HepG2 (cell line): ENCODE measurements around the gene CYBC1. TPM values are rescaled to one million over a fixed set of nuclear protein-coding genes. Genes with fewer than 3 reads are reported as not detected.

ENCODE experiments used
- BRF2 ChIP-seq: sonication (generic); formaldehyde crosslinking; IDR thresholded peaks from 2 replicates; pipeline ENCODE4 v1.8.1; 2022; ENCODE audit warnings: mild to moderate bottlenecking, missing genetic modification reagents
- CBX2 ChIP-seq, 2 experiments: fragments of 200-600 bp in 1 of 2; sonication (generic); formaldehyde crosslinking in 1 of 2; IDR thresholded peaks; 2 replicates each; pipeline versions ENCODE4 v1.7.0 to v1.8.1; 2018 to 2022; ENCODE audit warnings: low read depth in 2 of 2, low read length in 1 of 2, mild to moderate bottlenecking in 1 of 2, missing genetic modification reagents in 1 of 2
- CENPT ChIP-seq: sonication (generic); formaldehyde crosslinking; IDR thresholded peaks from 2 replicates; pipeline ENCODE4 v1.8.0; 2022; ENCODE audit warnings: low read depth, mild to moderate bottlenecking, moderate library complexity, missing genetic modification reagents
- DZIP1 ChIP-seq: sonication (generic); formaldehyde crosslinking; IDR thresholded peaks from 2 replicates; pipeline ENCODE4 v1.5.0; 2020; ENCODE audit warnings: mild to moderate bottlenecking, missing genetic modification reagents
- GLMP ChIP-seq: sonication (generic); formaldehyde crosslinking; IDR thresholded peaks from 2 replicates; pipeline ENCODE4 v1.9.0; 2021; ENCODE audit warnings: missing genetic modification reagents, mild to moderate bottlenecking, borderline replicate concordance
- MATR3 ChIP-seq: sonication (generic); formaldehyde crosslinking; IDR thresholded peaks from 2 replicates; pipeline ENCODE4 v1.4.0; 2020; ENCODE audit warnings: missing genetic modification reagents
- SIN3B ChIP-seq: fragments of 150-350 bp; IDR thresholded peaks from 2 replicates; pipeline ENCODE4 v1.6.1; 2014; ENCODE audit warnings: low read length
- SIX4 ChIP-seq: sonication (generic); formaldehyde crosslinking; IDR thresholded peaks from 2 replicates; pipeline ENCODE4 v1.4.0; 2020; ENCODE audit warnings: missing genetic modification reagents
- TCF7L2 ChIP-seq: IDR thresholded peaks from 2 replicates; pipeline ENCODE4 v1.6.1; 2011; ENCODE audit warnings: mild to moderate bottlenecking, low read depth, low read length, moderate library complexity
- WIZ ChIP-seq: sonication (generic); formaldehyde crosslinking; IDR thresholded peaks from 2 replicates; pipeline ENCODE4 v1.5.1; 2020; ENCODE audit warnings: mild to moderate bottlenecking, missing genetic modification reagents
- YY1 ChIP-seq: IDR thresholded peaks from 2 replicates; pipeline ENCODE4 v1.6.1; 2011; ENCODE audit warnings: low read length, low read depth, moderate library complexity, mild to moderate bottlenecking; ENCODE audit not compliant: insufficient read depth, insufficient replicate concordance
- ZBTB14 ChIP-seq: sonication (generic); formaldehyde crosslinking; IDR thresholded peaks from 2 replicates; pipeline ENCODE4 v1.4.0; 2020; ENCODE audit warnings: missing genetic modification reagents
- ZNF160 ChIP-seq: sonication (generic); formaldehyde crosslinking; IDR thresholded peaks from 2 replicates; pipeline ENCODE4 v1.8.0; 2022; ENCODE audit warnings: mild to moderate bottlenecking, inconsistent platforms, missing genetic modification reagents
- ZNF18 ChIP-seq: sonication (generic); formaldehyde crosslinking; IDR thresholded peaks from 2 replicates; pipeline ENCODE4 v1.8.0; 2022; ENCODE audit warnings: mild to moderate bottlenecking, missing genetic modification reagents; ENCODE audit not compliant: insufficient replicate concordance
- ZNF253 ChIP-seq: sonication (generic); formaldehyde crosslinking; IDR thresholded peaks from 2 replicates; pipeline ENCODE4 v1.8.0; 2022; ENCODE audit warnings: mild to moderate bottlenecking, missing genetic modification reagents, borderline replicate concordance
- ZNF256 ChIP-seq: sonication (generic); formaldehyde crosslinking; conservative IDR thresholded peaks from 2 replicates; pipeline ENCODE4 v1.4.0; 2020; ENCODE audit warnings: missing genetic modification reagents
- ZNF33A ChIP-seq: sonication (generic); formaldehyde crosslinking; IDR thresholded peaks from 2 replicates; pipeline ENCODE4 v1.5.1; 2020; ENCODE audit warnings: missing genetic modification reagents, mild to moderate bottlenecking, moderate library complexity, borderline replicate concordance
- ZNF354B ChIP-seq: sonication (generic); formaldehyde crosslinking; IDR thresholded peaks from 2 replicates; pipeline ENCODE4 v1.8.0; 2022; ENCODE audit warnings: mild to moderate bottlenecking, missing genetic modification reagents
- ZNF629 ChIP-seq: sonication (generic); formaldehyde crosslinking; conservative IDR thresholded peaks from 2 replicates; pipeline ENCODE4 v1.5.0; 2020; ENCODE audit warnings: missing genetic modification reagents
- ZNF660 ChIP-seq: sonication (generic); formaldehyde crosslinking; IDR thresholded peaks from 2 replicates; pipeline ENCODE4 v1.5.1; 2020; ENCODE audit warnings: mild to moderate bottlenecking, low read depth, missing genetic modification reagents, borderline replicate concordance
- ZNF761 ChIP-seq: sonication (generic); formaldehyde crosslinking; conservative IDR thresholded peaks from 2 replicates; pipeline ENCODE4 v1.4.0; 2020; ENCODE audit warnings: mild to moderate bottlenecking, missing genetic modification reagents
- polyA plus RNA-seq, 8 experiments: library from polyadenylated mRNA; depleted of rRNA in 3 of 8; stranded (reverse) in 7 of 8; unstranded in 1 of 8; fragments of >200 nt; fragmentation: Illumina TruSeq in 4 of 8; extraction: Trizol in 4 of 8; gene quantifications; 2 replicates each; pipeline versions ENCODE4 v1.2.1 to v1.2.3, GENCODE V29; 2011 to 2016; ENCODE audit warnings: low read depth in 4 of 8, missing spikeins in 1 of 8, mixed read lengths in 1 of 8; ENCODE audit not compliant: insufficient read depth in 1 of 8
- total RNA-seq, 5 experiments: library from RNA; depleted of rRNA; stranded (reverse); fragments of >200 nt; fragmentation: Illumina TruSeq; extraction: Trizol; gene quantifications; 2 replicates each; pipeline ENCODE4 v1.2.3, GENCODE V29; 2016; ENCODE audit warnings: low read depth in 1 of 5

CYBC1 gene
- total and polyA plus RNA-seq, 2 of the 13 experiments (the other 11 are each of a cell fraction or from before 2014, with no cell fraction given): 43.4 to 44.1 TPM

GRCh38 chr17:82414548-82415281 is 35.8 kb downstream of the CYBC1 start (continued):
- TF ChIP-seq DZIP1 (CRISPR knock-in tag) (no peak), GLMP (CRISPR knock-in tag) (peak; percentile 95; the same call in 1 of the 2 replicates), MATR3 (CRISPR knock-in tag) (no peak), CBX2 (IDR thresholded peaks at IDR 0.05; ENCODE audit: low read depth, low read length) (no peak), CBX2 (CRISPR knock-in tag; IDR thresholded peaks at IDR 0.05; ENCODE audit: low read depth) (no peak), WIZ (peak; percentile 98), BRF2 (CRISPR knock-in tag) (no peak), ZNF33A (CRISPR knock-in tag) (no peak), ZNF761 (CRISPR knock-in tag) (no peak), ZNF660 (CRISPR knock-in tag) (no peak), ZNF256 (CRISPR knock-in tag) (peak; percentile 96), ZNF354B (CRISPR knock-in tag) (no peak), YY1 (peak; percentile 18), ZNF629 (CRISPR knock-in tag) (0 out of 2 replicates have a peak, but pooled peaks have one; percentile 24), TCF7L2 (no peak), SIX4 (peak; percentile 73; the same call in 1 of the 2 replicates), ZNF18 (CRISPR knock-in tag) (peak; percentile 95), SIN3B (no peak), CENPT (CRISPR knock-in tag) (peak; percentile 71; the same call in 1 of the 2 replicates), ZNF253 (CRISPR knock-in tag) (peak; percentile 87; the same call in 1 of the 2 replicates), ZNF160 (CRISPR knock-in tag) (peak; percentile 89), ZBTB14 (CRISPR knock-in tag) (peak; percentile 62; the same call in 1 of the 2 replicates)
